A549 (cell line): Measurements from ENCODE around the gene ST8SIA2. TPM values are rescaled to one million over a fixed set of nuclear protein-coding genes. Genes with fewer than 3 reads are reported as not detected.

Experiments used
- ATAC-seq, 2 experiments: fragments of 200-7000 bp in 1 of 2; fragments of >200 bp in 1 of 2; cut with Nextera tagmentation in 1 of 2; cut with Tn5 transposase in 1 of 2; 3 replicates each; pipeline versions ENCODE4 v1.8.0 to v1.9.1; 2018 to 2020; ENCODE audit warnings: mild to moderate bottlenecking in 1 of 2, moderate library complexity in 1 of 2
- CTCF ChIA-PET: fragments of 300-600 bp; sonication (Branson Sonifier 250); formaldehyde crosslinking; extraction: SDS; loops from one replicate; lab custom pipeline; 2021; ENCODE audit warnings: antibody characterized with exemption, inconsistent platforms; lab: Yijun Ruan, JAX
- POLR2A ChIA-PET: fragments of 350-600 bp; formaldehyde crosslinking; extraction: SDS; loops from one replicate; lab custom pipeline; 2021; ENCODE audit warnings: antibody characterized with exemption, inconsistent platforms; lab: Yijun Ruan, JAX
- DNase-seq, 2 experiments: peaks; one replicate each; pipeline versions ENCODE4 v3.0.0 to v3.0.0-alpha.2; 2011 to 2016; ENCODE audit warnings: low read depth in 1 of 2, low spot score in 1 of 2
- FAIRE-seq: peaks from 2 replicates; lab custom pipeline; 2011; peaks lifted over from hg19 to GRCh38; lab: Jason Lieb, UNC
- H3K27ac ChIP-seq, 2 experiments: fragments of >200 bp; sonication (Bioruptor Twin); formaldehyde crosslinking; 3 replicates each; pipeline ENCODE4 v1.5.1; 2016 to 2017
- H3K4me1 ChIP-seq: fragments of >200 bp; sonication (Bioruptor Twin); formaldehyde crosslinking; 3 replicates; pipeline ENCODE4 v1.6.1; 2016
- H3K4me2 ChIP-seq: fragments of >200 bp; sonication (Bioruptor Twin); formaldehyde crosslinking; 3 replicates; pipeline ENCODE4 v1.6.1; 2016
- H3K4me3 ChIP-seq: fragments of >200 bp; sonication (Bioruptor Twin); formaldehyde crosslinking; 3 replicates; pipeline ENCODE4 v1.5.1; 2016
- H3K9me3 ChIP-seq: fragments of >200 bp; sonication (Bioruptor Twin); formaldehyde crosslinking; 3 replicates; pipeline ENCODE4 v1.6.1; 2016
- CBX2 ChIP-seq: fragments of 200-600 bp; sonication (generic); IDR thresholded peaks from 2 replicates; pipeline ENCODE4 v1.6.1; 2016; ENCODE audit warnings: low read depth, mild to moderate bottlenecking, borderline replicate concordance
- CBX8 ChIP-seq: fragments of 200-600 bp; sonication (generic); IDR thresholded peaks from 2 replicates; pipeline ENCODE4 v1.6.1; 2016
- CEBPB ChIP-seq, 2 experiments: fragments of >200 bp in 1 of 2; sonication (Bioruptor Twin) in 1 of 2; formaldehyde crosslinking in 1 of 2; IDR thresholded peaks; 2 replicates each; pipeline ENCODE4 v1.6.1; 2012 to 2016
- CTCF ChIP-seq: fragments of >200 bp; sonication (Bioruptor Twin); formaldehyde crosslinking; IDR thresholded peaks from 3 replicates; pipeline ENCODE4 v1.5.1; 2016
- EHMT2 ChIP-seq: fragments of 200-600 bp; sonication (generic); IDR thresholded peaks from 2 replicates; pipeline ENCODE4 v1.6.1; 2016; ENCODE audit warnings: antibody characterized with exemption, low read depth, mild to moderate bottlenecking, moderate library complexity
- EP300 ChIP-seq, 2 experiments: fragments of >200 bp; sonication (Bioruptor Twin); formaldehyde crosslinking; IDR thresholded peaks; 2 replicates in 1 of 2; 3 replicates in 1 of 2; pipeline ENCODE4 v1.6.1; 2016 to 2017
- FOSL2 ChIP-seq, 2 experiments: fragments of 450-650 bp in 1 of 2; fragments of >200 bp in 1 of 2; sonication (Bioruptor Twin) in 1 of 2; formaldehyde crosslinking; IDR thresholded peaks; 2 replicates each; pipeline versions ENCODE4 v1.5.0 to v1.6.1; 2016 to 2020; ENCODE audit warnings: mild to moderate bottlenecking in 1 of 2, moderate library complexity in 1 of 2
- GATA3 ChIP-seq: IDR thresholded peaks from 2 replicates; pipeline ENCODE4 v1.6.1; 2012; ENCODE audit warnings: borderline replicate concordance
- HOXB13 ChIP-seq: fragments of 250-450 bp; sonication (Bioruptor Pico); IDR thresholded peaks from 2 replicates; pipeline ENCODE4 v1.5.0; 2020; ENCODE audit warnings: low read depth, mild to moderate bottlenecking, moderate library complexity
- HOXB5 ChIP-seq: fragments of 250-450 bp; sonication (Bioruptor Pico); IDR thresholded peaks from 2 replicates; pipeline ENCODE4 v1.5.0; 2020; ENCODE audit warnings: mild to moderate bottlenecking, moderate library complexity
- MAZ ChIP-seq: fragments of 150-350 bp; IDR thresholded peaks from 2 replicates; pipeline ENCODE4 v1.6.1; 2014; ENCODE audit warnings: antibody characterized with exemption, low read depth, low read length, borderline replicate concordance
- NPAS2 ChIP-seq: fragments of 250-450 bp; sonication (Bioruptor Pico); IDR thresholded peaks from 2 replicates; pipeline ENCODE4 v1.8.0; 2022; ENCODE audit warnings: mild to moderate bottlenecking, moderate library complexity, borderline replicate concordance
- PHF8 ChIP-seq: fragments of 200-600 bp; sonication (generic); IDR thresholded peaks from 2 replicates; pipeline ENCODE4 v1.6.1; 2016; ENCODE audit warnings: low read depth, mild to moderate bottlenecking, antibody characterized with exemption, moderate library complexity, borderline replicate concordance
- POLR2AphosphoS2 ChIP-seq: conservative IDR thresholded peaks from 2 replicates; pipeline ENCODE4 v1.6.1; 2012; ENCODE audit warnings: low read length, improper control_type of control experiment, inconsistent platforms
- RARB ChIP-seq: fragments of 250-450 bp; sonication (Bioruptor Pico); IDR thresholded peaks from 2 replicates; pipeline ENCODE4 v1.8.0; 2021; ENCODE audit warnings: mild to moderate bottlenecking, moderate library complexity
- RNF2 ChIP-seq: fragments of 200-600 bp; sonication (generic); IDR thresholded peaks from 2 replicates; pipeline ENCODE4 v1.6.1; 2016; ENCODE audit warnings: low read depth, mild to moderate bottlenecking, antibody characterized with exemption, moderate library complexity, borderline replicate concordance
- TP53 ChIP-seq: fragments of 250-450 bp; sonication (Bioruptor Pico); IDR thresholded peaks from 2 replicates; pipeline ENCODE4 v1.5.0; 2021; ENCODE audit warnings: mild to moderate bottlenecking, moderate library complexity
- ZNF302 ChIP-seq: fragments of 250-450 bp; sonication (Bioruptor Pico); IDR thresholded peaks from 2 replicates; pipeline ENCODE4 v1.9.0; 2021; ENCODE audit warnings: inconsistent platforms, mild to moderate bottlenecking, moderate library complexity
- ZSCAN20 ChIP-seq: fragments of 250-450 bp; sonication (Bioruptor Pico); IDR thresholded peaks from 2 replicates; pipeline ENCODE4 v1.8.0; 2022; ENCODE audit warnings: mild to moderate bottlenecking, moderate library complexity
- WGBS: methylation state at CpG from one replicate; pipeline ENCODE4 v1.1.6; 2017; ENCODE audit errors: missing lambda C conversion rate; 5-methylcytosine and 5-hydroxymethylcytosine counted together
- polyA plus RNA-seq, 4 experiments: library from polyadenylated mRNA; depleted of rRNA in 3 of 4; stranded (reverse); fragments of >200 nt; fragmentation: RNase III in 1 of 4; extraction: RNeasy Plus Mini Kit Qiagen cat#74134 plus additional on column Dnase treatment in 1 of 4; gene quantifications; 2 replicates in 3 of 4; 3 replicates in 1 of 4; pipeline ENCODE4 v1.2.3, GENCODE V29; 2011 to 2017
- TF ChIP-seq, protein P1 (sequence below): fragments of >200 bp; sonication (Bioruptor Twin); formaldehyde crosslinking; IDR thresholded peaks from 2 replicates; pipeline ENCODE4 v1.6.1; 2016
- TF ChIP-seq, protein P2 (sequence below): fragments of 250-450 bp; sonication (Bioruptor Pico); IDR thresholded peaks from 2 replicates; pipeline ENCODE4 v1.5.0; 2020; ENCODE audit warnings: low read depth, mild to moderate bottlenecking, moderate library complexity
- TF ChIP-seq, protein P3 (sequence below): fragments of 150-350 bp; IDR thresholded peaks from 2 replicates; pipeline ENCODE4 v1.6.1; 2014; ENCODE audit warnings: low read depth, mild to moderate bottlenecking, low read length

The ST8SIA2 gene
- polyA plus RNA-seq, 2 of the 4 experiments (the other 2 are of a cell fraction), result 0.22 to 0.41 TPM

DNA sequence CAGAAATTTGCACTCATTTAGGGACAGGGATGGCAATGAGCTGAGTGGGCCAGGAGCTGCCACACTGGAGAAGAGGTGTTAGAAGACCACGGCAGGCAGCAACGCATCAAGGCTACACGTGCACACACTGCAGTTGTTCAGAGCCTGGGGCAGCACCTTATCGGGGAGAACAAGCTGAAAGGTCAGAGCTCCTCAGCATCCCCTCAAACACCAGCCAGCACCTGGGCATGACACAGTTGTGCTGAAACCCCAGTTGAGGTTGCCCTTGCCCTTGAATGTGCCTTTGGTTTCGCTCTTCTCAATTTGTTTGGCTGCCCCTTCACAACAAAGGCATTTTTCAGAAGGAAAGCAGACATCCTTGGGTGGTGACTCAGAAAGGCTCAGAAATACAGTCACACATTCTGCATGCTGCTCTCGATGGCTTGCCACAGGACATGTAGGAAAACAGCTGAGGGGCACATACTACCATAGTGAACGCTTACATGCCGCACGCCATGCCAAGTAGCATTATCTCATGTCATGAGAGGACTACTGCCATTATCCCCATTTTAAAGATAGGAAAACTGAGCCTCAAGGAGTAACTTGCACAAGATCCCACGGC lies 57.6 kb downstream of the ST8SIA2 start:
- FAIRE-seq, result no peak
- ChIA-PET CTCF (no interaction called here), POLR2A (no interaction called here)
- Histone ChIP-seq H3K27ac (no peak overlapping the region), H3K4me3 (no peak overlapping the region), H3K4me1 (no peaks in the 10 kb centered on the region), H3K4me2 (no peak overlapping the region), H3K9me3 (no peaks in the 10 kb centered on the region)
- DNase-seq, result peak in 1 of 2 experiments; percentile 13
- TF ChIP-seq FOSL2 (IDR thresholded peaks at IDR 0.05) (no peak), FOSL2 (CRISPR knock-in tag; IDR thresholded peaks at IDR 0.05) (peak; percentile 19; the same call in 1 of the 2 replicates), GATA3 (no peak), HOXB5 (no peak)
- TF ChIP-seq, protein P1, sequence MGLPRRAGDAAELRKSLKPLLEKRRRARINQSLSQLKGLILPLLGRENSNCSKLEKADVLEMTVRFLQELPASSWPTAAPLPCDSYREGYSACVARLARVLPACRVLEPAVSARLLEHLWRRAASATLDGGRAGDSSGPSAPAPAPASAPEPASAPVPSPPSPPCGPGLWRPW, result no peak
- TF ChIP-seq, protein P2, sequence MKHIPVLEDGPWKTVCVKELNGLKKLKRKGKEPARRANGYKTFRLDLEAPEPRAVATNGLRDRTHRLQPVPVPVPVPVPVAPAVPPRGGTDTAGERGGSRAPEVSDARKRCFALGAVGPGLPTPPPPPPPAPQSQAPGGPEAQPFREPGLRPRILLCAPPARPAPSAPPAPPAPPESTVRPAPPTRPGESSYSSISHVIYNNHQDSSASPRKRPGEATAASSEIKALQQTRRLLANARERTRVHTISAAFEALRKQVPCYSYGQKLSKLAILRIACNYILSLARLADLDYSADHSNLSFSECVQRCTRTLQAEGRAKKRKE (CRISPR knock-in tag), result no peak
- WGBS, result 43% methylated on average over 10 of the region's 10 CpGs
- ATAC-seq, result peak in 1 of 2 experiments; percentile 50; a peak in 3 of 6 replicates

- CTCF ChIA-PET, result interaction anchor here (1.8 kb wide), 1 partner anchor 12 kb away, joined by 3 read pairs; no protein-coding TSS in a partner anchor
Observed at GRCh38 chr15:92452143-92452542, 58.5 kb downstream of the ST8SIA2 start.

More at GRCh38 chr15:92452143-92452542, 58.5 kb downstream of the ST8SIA2 start:
- Histone ChIP-seq H3K4me2 (no peak overlapping the region), H3K4me1 (no peaks in the 10 kb centered on the region), H3K9me3 (no peaks in the 10 kb centered on the region), H3K4me3 (no peak overlapping the region), H3K27ac (no peak overlapping the region)
- DNase-seq (no peak), FAIRE-seq (no peak), ATAC-seq (no peak)
- TF ChIP-seq ZSCAN20 (CRISPR knock-in tag) (no peak), PHF8 (no peak), CEBPB (IDR thresholded peaks at IDR 0.05) (no peak), CBX2 (no peak), TP53 (no peak), RNF2 (no peak), HOXB13 (CRISPR knock-in tag) (no peak), ZNF302 (CRISPR knock-in tag) (no peak), CTCF (no peak), CBX8 (no peak), EP300 (IDR thresholded peaks at IDR 0.05) (no peak), NPAS2 (CRISPR knock-in tag) (no peak), MAZ (no peak), POLR2AphosphoS2 (no peak), RARB (CRISPR knock-in tag) (no peak), EHMT2 (no peak)
- TF ChIP-seq, protein P2 (CRISPR knock-in tag), result no peak
- TF ChIP-seq, protein P3, sequence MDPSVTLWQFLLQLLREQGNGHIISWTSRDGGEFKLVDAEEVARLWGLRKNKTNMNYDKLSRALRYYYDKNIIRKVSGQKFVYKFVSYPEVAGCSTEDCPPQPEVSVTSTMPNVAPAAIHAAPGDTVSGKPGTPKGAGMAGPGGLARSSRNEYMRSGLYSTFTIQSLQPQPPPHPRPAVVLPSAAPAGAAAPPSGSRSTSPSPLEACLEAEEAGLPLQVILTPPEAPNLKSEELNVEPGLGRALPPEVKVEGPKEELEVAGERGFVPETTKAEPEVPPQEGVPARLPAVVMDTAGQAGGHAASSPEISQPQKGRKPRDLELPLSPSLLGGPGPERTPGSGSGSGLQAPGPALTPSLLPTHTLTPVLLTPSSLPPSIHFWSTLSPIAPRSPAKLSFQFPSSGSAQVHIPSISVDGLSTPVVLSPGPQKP, result no peak
- POLR2A ChIA-PET, result no interaction called here
- 74% methylated on average over 3 of the region's 3 CpGs for WGBS
